ENCODE results near the gene NEDD8. TPM values are rescaled to one million over a fixed set of nuclear protein-coding genes. Genes with fewer than 3 reads are reported as not detected.

Gene NEDD8
- total and polyA plus RNA-seq, 2 experiments from 2014 or later, result 130 to 418 TPM

GRCh38 chr14:24281636-24282035, 49.5 kb upstream of the NEDD8 start (continued):
- TF ChIP-seq ZNF462 (CRISPR knock-in tag; IDR thresholded peaks at IDR 0.05) (no peak), ZNF114 (CRISPR knock-in tag; IDR thresholded peaks at IDR 0.05) (no peak)

- no peaks in the 10 kb centered on the region for H3K9me3 Mint-ChIP-seq
- H3K4me3 Mint-ChIP-seq, result no peak overlapping the region
- Histone ChIP-seq H3K4me1 (ENCODE audit: insufficient read depth) (no peaks in the 10 kb centered on the region), H2AFZ (no peak overlapping the region), H3K36me3 (ENCODE audit: insufficient read depth) (no peaks in the 10 kb centered on the region), H3K27me3 (ENCODE audit: insufficient read depth) (no peaks in the 10 kb centered on the region), H4K20me1 (replicated peaks; ENCODE audit: insufficient read depth) (no peaks in the 10 kb centered on the region; the same call in 1 of the 2 replicates), H3K27ac (ENCODE audit: low read depth) (no peak overlapping the region), H3F3A (replicated peaks; ENCODE audit: low read depth) (no peaks in the 10 kb centered on the region), H3K9me2 (ENCODE audit: insufficient read depth) (no peaks in the 10 kb centered on the region), H3K4me3 (no peak overlapping the region), H3K79me2 (replicated peaks; ENCODE audit: insufficient read depth) (no peaks in the 10 kb centered on the region), H3K4me2 (no peak overlapping the region)
- H3K4me1 Mint-ChIP-seq, result no peaks in the 10 kb centered on the region; the same call in 2 of the 3 replicates
- ATAC-seq (no peak), DNase-seq (ENCODE audit: low spot score) (no peak)
- 0 out of 2 replicates have a peak overlapping the region, but pooled peaks have one; percentile 8 for H3K27ac Mint-ChIP-seq
- no peaks in the 10 kb centered on the region for H3K36me3 Mint-ChIP-seq (ENCODE audit: low read depth)
- peaks cover 8% of the 10 kb centered on the region for H3K27me3 Mint-ChIP-seq (ENCODE audit: insufficient read depth, low read depth, poor library complexity)
- TF ChIP-seq ZNF462 (CRISPR knock-in tag; IDR thresholded peaks at IDR 0.05) (no peak), STAT1 (IDR thresholded peaks at IDR 0.05; ENCODE audit: unreplicated experiment) (no peak), NANOG (IDR thresholded peaks at IDR 0.05; ENCODE audit: borderline replicate concordance) (no peak), JUNB (IDR thresholded peaks at IDR 0.05; ENCODE audit: unreplicated experiment) (no peak), POLR2AphosphoS5 (IDR thresholded peaks at IDR 0.05; ENCODE audit: low read depth) (no peak), EZH2phosphoT487 (IDR thresholded peaks at IDR 0.05; ENCODE audit: unreplicated experiment) (no peak), ZNF331 (CRISPR knock-in tag; IDR thresholded peaks at IDR 0.05; ENCODE audit: low read depth) (no peak), ETS1 (IDR thresholded peaks at IDR 0.05) (no peak)
Observed at GRCh38 chr14:24280797-24281460, 48.8 kb upstream of the NEDD8 start.

Data from GM23338 (cell line).